VCaP (cell line): ENCODE measurements around the gene SMAD2.

Experiments
- H3K27ac ChIP-seq: fragments of 450-650 bp; 2 replicates; pipeline ENCODE4 v1.5.1; 2017
- CTCF ChIP-seq: fragments of 450-650 bp; conservative IDR thresholded peaks from 2 replicates; pipeline ENCODE4 v1.5.1; 2017; ENCODE audit warnings: mild to moderate bottlenecking, moderate library complexity

SMAD2 gene

GRCh38 chr18:47915229-47915628 lies 15.2 kb downstream of the SMAD2 start:
- TF ChIP-seq CTCF = no peak
- no peak overlapping the region for H3K27ac ChIP-seq

GRCh38 chr18:47912794-47913585 lies 17.5 kb downstream of the SMAD2 start:
- H3K27ac ChIP-seq = no peak overlapping the region
- TF ChIP-seq CTCF = no peak

GRCh38 chr18:47912343-47912742 lies 18.1 kb downstream of the SMAD2 start:
- H3K27ac ChIP-seq = no peak overlapping the region
- no peak for TF ChIP-seq CTCF

- H3K27ac ChIP-seq = no peak overlapping the region
- TF ChIP-seq CTCF = no peak
These were observed 18.6 kb downstream of the SMAD2 start for GRCh38 chr18:47911877-47912276.

- peak overlapping the region; percentile 21; the same call in 1 of the 2 replicates for H3K27ac ChIP-seq
- TF ChIP-seq CTCF = no peak
These were observed 21.0 kb downstream of the SMAD2 start for GRCh38 chr18:47909484-47909883.

GRCh38 chr18:47908592-47908991 lies 21.9 kb downstream of the SMAD2 start:
- peak overlapping the region; percentile 21; the same call in 1 of the 2 replicates for H3K27ac ChIP-seq
- no peak for TF ChIP-seq CTCF

GRCh38 chr18:47906408-47906807 lies 24.1 kb downstream of the SMAD2 start:
- no peak overlapping the region for H3K27ac ChIP-seq
- TF ChIP-seq CTCF = no peak
